PC-9 (cell line): ENCODE measurements around the gene DPM2. TPM values are rescaled to one million over a fixed set of nuclear protein-coding genes. Genes with fewer than 3 reads are reported as not detected.
A peak's percentile ranks its signal among the peaks of the same experiment; 100 is the strongest.

ENCODE experiments used
- BruUV-seq: library from RNA; stranded (reverse); fragments of 400-500 nt; replicated peaks from 2 replicates; lab custom pipeline; 2021; lab: Mats Ljungman, UMichigan
- CTCF ChIA-PET: fragments of 300-600 bp; sonication (Branson Sonifier 250); formaldehyde crosslinking; loops from one replicate; lab custom pipeline; 2022; ENCODE audit warnings: antibody characterized with exemption; lab: Charles Lee
- POLR2A ChIA-PET: fragments of 300-600 bp; sonication (Branson Sonifier 250); formaldehyde crosslinking; loops from one replicate; lab custom pipeline; 2022; ENCODE audit warnings: antibody characterized with exemption; ENCODE audit not compliant: unreplicated experiment; lab: Charles Lee
- DNase-seq, 2 experiments: peaks; one replicate each; pipeline versions ENCODE4 v3.0.0 to v3.0.0-alpha.2; 2015 to 2022; ENCODE audit warnings: mixed read lengths in 1 of 2
- H2AFZ ChIP-seq: fragments of 200-600 bp; sonication (generic); 2 replicates; pipeline ENCODE4 v1.8.1; 2017; ENCODE audit warnings: antibody characterized with exemption
- H3F3A ChIP-seq: fragments of 200-600 bp; sonication (generic); 2 replicates; pipeline ENCODE4 v1.8.1; 2017; ENCODE audit warnings: antibody characterized with exemption, mild to moderate bottlenecking, low read depth; ENCODE audit not compliant: insufficient read depth
- H3K27ac ChIP-seq: fragments of 200-600 bp; sonication (generic); 2 replicates; pipeline ENCODE4 v1.6.1; 2016; ENCODE audit warnings: mixed run types
- H3K27me3 ChIP-seq: fragments of 200-600 bp; sonication (generic); 2 replicates; pipeline ENCODE4 v1.6.1; 2016; ENCODE audit warnings: low read depth, mixed run types; ENCODE audit not compliant: insufficient read depth
- H3K36me3 ChIP-seq: fragments of 200-600 bp; sonication (generic); 2 replicates; pipeline ENCODE4 v1.6.1; 2016; ENCODE audit warnings: low read depth, mixed run types
- H3K4me1 ChIP-seq: fragments of 200-600 bp; sonication (generic); replicated peaks from 2 replicates; pipeline ENCODE4 v1.6.1; 2016; ENCODE audit warnings: mixed run types; ENCODE audit not compliant: insufficient read depth
- H3K4me2 ChIP-seq: fragments of 200-600 bp; sonication (generic); 2 replicates; pipeline ENCODE4 v1.6.1; 2017; ENCODE audit warnings: mixed run types
- H3K4me3 ChIP-seq: fragments of 200-600 bp; sonication (generic); 2 replicates; pipeline ENCODE4 v1.6.1; 2016; ENCODE audit warnings: mixed run types
- H3K79me2 ChIP-seq: fragments of 200-600 bp; sonication (generic); 2 replicates; pipeline ENCODE4 v1.6.1; 2017; ENCODE audit warnings: low read depth, mixed run types
- H3K9me2 ChIP-seq: fragments of 200-600 bp; sonication (generic); 2 replicates; pipeline ENCODE4 v1.8.1; 2017; ENCODE audit warnings: mild to moderate bottlenecking; ENCODE audit not compliant: insufficient read depth
- H3K9me3 ChIP-seq: fragments of 200-600 bp; sonication (generic); 2 replicates; pipeline ENCODE4 v1.8.1; 2016; ENCODE audit warnings: low read depth; ENCODE audit not compliant: insufficient read depth
- H4K20me1 ChIP-seq: fragments of 200-600 bp; sonication (generic); 2 replicates; pipeline ENCODE4 v1.8.1; 2017; ENCODE audit not compliant: insufficient read depth
- EZH2 ChIP-seq: fragments of 200-600 bp; sonication (generic); IDR thresholded peaks from 2 replicates; pipeline ENCODE4 v1.8.0; 2017; ENCODE audit warnings: antibody characterized with exemption, low read depth
- intact Hi-C: fragments of 100-400 bp; cut with micrococcal nuclease; formaldehyde crosslinking; loops from one replicate; pipeline ENCODE4 v1.10.0; 2022; ENCODE audit not compliant: unreplicated experiment
- total RNA-seq: library from RNA; stranded (reverse); gene quantifications from 2 replicates; pipeline ENCODE4 v1.2.3, GENCODE V29; 2021
- TF ChIP-seq, protein P1 (sequence below): fragments of 200-600 bp; sonication (generic); conservative IDR thresholded peaks from 2 replicates; pipeline ENCODE4 v1.6.1; 2017; ENCODE audit warnings: mixed run types, antibody characterized with exemption, mild to moderate bottlenecking, moderate library complexity

Gene DPM2
- total RNA-seq, 1 experiment from 2014 or later = 79.4 TPM

DNA sequence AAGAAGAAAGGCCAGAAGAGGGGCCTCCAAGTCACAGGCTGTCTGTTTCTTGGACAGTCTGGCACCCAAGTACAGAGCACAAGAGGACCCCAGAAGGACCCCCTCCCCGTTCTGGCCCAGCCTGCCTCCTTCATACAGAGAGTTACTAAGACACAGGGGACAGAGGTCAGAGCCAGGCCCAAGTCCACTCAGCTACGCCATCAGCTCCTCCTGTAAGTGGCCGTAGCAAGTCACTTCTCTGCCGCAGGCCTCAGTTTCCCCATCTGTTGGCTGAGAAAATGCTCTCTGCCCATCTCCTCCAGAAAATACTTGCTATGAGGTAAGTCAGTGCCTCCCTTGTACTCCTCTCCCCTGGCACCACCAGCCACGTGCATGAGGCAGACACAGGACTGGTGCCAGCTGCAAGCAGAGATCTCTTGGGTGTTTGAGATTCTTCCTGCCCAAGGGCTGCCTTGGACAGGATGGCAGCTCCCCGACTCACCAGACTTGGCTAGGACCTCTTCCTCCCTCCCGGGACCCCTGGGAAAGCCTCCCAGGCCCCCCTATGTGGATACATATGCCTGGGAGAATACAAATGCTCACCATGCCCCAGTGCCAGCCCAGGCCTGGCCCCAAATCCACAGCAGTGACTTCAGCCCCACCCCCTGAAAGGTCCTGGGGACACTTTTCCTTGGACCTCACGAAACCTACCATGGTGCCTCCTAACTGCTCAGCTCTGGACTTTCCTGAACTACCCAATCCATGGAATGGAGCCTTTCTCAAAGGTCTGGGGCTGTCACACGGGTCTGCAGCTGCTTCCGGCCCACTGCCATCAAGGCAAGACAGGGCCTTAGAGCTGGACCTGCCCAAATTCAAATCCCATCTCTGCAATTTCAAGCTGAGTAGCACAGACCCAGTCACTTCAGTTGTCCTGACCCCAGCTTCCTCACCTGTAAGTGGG lies 38.0 kb upstream of the DPM2 start:
- H4K20me1 ChIP-seq = peaks cover 89% of the 10 kb centered on the region
- H3K9me2 ChIP-seq = no peaks in the 10 kb centered on the region
- intact Hi-C loops = no loop called here
- no peak overlapping the region for H2AFZ ChIP-seq
- CTCF ChIA-PET = interaction anchor here (0.6 to 1.5 kb wide), 2 partner anchors 10 to 32 kb away, joined by 4 read pairs; no protein-coding TSS in a partner anchor
- H3K9me3 ChIP-seq = no peaks in the 10 kb centered on the region
- H3F3A ChIP-seq = peaks cover 31% of the 10 kb centered on the region
- peak overlapping the region; percentile 82; the same call in 1 of the 2 replicates for H3K4me3 ChIP-seq
- H3K4me1 ChIP-seq = peaks cover 76% of the 10 kb centered on the region
- no TSS peak for BruUV-seq
- peaks cover 5% of the 10 kb centered on the region; the same call in 1 of the 2 replicates for H3K36me3 ChIP-seq
- H3K27me3 ChIP-seq = no peaks in the 10 kb centered on the region
- H3K27ac ChIP-seq = no peak overlapping the region
- no peak for DNase-seq
- H3K4me2 ChIP-seq = peak overlapping the region; percentile 87
- POLR2A ChIA-PET = interaction anchor here (0.6 kb wide), 1 partner anchor 56 kb away, joined by 3 read pairs; no protein-coding TSS in a partner anchor
- peaks cover 97% of the 10 kb centered on the region for H3K79me2 ChIP-seq
- TF ChIP-seq EZH2 = no peak
- TF ChIP-seq, protein P1, sequence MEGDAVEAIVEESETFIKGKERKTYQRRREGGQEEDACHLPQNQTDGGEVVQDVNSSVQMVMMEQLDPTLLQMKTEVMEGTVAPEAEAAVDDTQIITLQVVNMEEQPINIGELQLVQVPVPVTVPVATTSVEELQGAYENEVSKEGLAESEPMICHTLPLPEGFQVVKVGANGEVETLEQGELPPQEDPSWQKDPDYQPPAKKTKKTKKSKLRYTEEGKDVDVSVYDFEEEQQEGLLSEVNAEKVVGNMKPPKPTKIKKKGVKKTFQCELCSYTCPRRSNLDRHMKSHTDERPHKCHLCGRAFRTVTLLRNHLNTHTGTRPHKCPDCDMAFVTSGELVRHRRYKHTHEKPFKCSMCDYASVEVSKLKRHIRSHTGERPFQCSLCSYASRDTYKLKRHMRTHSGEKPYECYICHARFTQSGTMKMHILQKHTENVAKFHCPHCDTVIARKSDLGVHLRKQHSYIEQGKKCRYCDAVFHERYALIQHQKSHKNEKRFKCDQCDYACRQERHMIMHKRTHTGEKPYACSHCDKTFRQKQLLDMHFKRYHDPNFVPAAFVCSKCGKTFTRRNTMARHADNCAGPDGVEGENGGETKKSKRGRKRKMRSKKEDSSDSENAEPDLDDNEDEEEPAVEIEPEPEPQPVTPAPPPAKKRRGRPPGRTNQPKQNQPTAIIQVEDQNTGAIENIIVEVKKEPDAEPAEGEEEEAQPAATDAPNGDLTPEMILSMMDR = no peak

DNA sequence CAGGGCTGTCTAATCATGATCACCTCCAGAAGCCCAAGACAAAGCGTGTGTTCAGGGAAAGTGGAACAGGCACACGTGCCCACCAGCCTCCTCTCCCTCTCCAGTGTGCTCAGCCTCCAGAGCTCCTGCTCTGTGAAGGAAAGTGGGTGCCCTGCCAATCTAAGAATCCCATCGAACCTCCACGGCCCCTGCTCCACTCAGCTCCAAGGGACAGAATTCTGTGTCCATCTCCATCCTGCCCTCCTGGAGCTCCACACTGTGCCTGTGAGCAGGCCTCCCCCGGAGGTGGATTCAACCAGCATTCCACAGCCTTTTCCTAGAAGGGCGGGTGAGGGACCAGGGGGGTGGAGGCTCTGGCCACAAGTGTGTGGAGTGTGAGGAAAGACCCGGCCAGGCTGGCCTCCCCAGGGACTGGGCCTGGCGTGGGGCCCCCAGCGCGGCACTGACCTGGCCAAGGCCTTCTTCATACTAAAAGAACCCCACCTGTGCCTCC lies 37.2 kb upstream of the DPM2 start:
- Histone ChIP-seq H4K20me1 (peaks cover 91% of the 10 kb centered on the region), H3F3A (peaks cover 38% of the 10 kb centered on the region), H3K36me3 (peaks cover 5% of the 10 kb centered on the region; the same call in 1 of the 2 replicates), H3K27me3 (no peaks in the 10 kb centered on the region), H3K79me2 (peaks cover 100% of the 10 kb centered on the region), H3K9me2 (no peaks in the 10 kb centered on the region), H3K4me1 (peaks cover 84% of the 10 kb centered on the region), H3K9me3 (no peaks in the 10 kb centered on the region), H3K4me3 (no peak overlapping the region), H2AFZ (no peak overlapping the region), H3K27ac (no peak overlapping the region), H3K4me2 (peak overlapping the region; percentile 87)
- intact Hi-C loops = no loop called here
- POLR2A ChIA-PET = interaction anchor here (0.6 to 0.9 kb wide), 2 partner anchors 31 to 124 kb away, joined by 3 to 8 read pairs; no protein-coding TSS in a partner anchor
- no TSS peak for BruUV-seq
- DNase-seq = no peak
- CTCF ChIA-PET = interaction anchor here (0.6 kb wide), 2 partner anchors 11 to 162 kb away, joined by 4 to 7 read pairs; no protein-coding TSS in a partner anchor
- no peak for TF ChIP-seq EZH2
- TF ChIP-seq, protein P1 = no peak

DNA sequence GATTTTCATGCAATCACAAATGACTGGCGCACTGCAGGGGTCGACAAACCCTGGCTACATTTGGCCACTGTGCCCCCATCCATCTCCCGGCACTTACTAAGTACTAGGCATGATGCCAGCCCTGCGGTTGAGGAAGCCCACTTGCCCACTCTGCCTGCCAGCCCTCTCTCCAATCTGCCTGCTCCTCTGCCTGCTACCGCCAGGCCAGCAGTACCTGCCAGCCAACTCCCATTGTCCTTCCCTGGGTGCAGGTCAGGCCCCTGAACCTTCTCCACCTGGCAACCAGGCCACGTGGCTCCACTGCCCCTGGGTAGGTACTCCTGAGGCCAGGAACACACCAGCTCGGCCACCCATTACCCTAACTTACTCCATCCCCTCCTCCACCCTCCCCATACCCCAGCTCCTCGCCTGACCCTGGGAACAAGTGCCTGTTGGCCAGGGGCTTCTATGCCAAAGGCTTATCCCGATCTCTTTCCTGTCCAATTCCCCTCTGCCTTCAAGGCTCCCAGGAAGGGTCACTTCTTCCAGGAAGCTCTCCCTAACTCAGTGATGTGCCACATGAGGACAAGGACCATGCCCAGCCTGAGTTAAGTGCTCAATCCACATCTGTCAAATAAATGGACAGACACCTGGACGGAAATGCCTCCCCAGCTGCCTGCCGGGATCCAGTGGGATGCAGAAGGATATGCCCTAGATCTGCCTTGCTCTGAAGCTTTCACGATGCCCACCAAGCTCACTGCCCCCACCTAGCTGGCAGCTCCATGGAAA lies 36.5 kb upstream of the DPM2 start:
- Histone ChIP-seq H3K4me2 (peak overlapping the region; percentile 87), H3K9me3 (no peaks in the 10 kb centered on the region), H3K27me3 (no peaks in the 10 kb centered on the region), H4K20me1 (peaks cover 85% of the 10 kb centered on the region), H3F3A (peaks cover 44% of the 10 kb centered on the region), H3K36me3 (peaks cover 5% of the 10 kb centered on the region; the same call in 1 of the 2 replicates), H2AFZ (no peak overlapping the region), H3K27ac (no peak overlapping the region), H3K4me3 (no peak overlapping the region), H3K9me2 (no peaks in the 10 kb centered on the region), H3K4me1 (peaks cover 90% of the 10 kb centered on the region), H3K79me2 (peaks cover 100% of the 10 kb centered on the region)
- POLR2A ChIA-PET = interaction anchor here (0.6 to 0.9 kb wide), 2 partner anchors 30 to 124 kb away, joined by 3 to 8 read pairs; no protein-coding TSS in a partner anchor
- intact Hi-C loops = no loop called here
- CTCF ChIA-PET = interaction anchor here (0.6 kb wide), 1 partner anchor 162 kb away, joined by 7 read pairs; no protein-coding TSS in a partner anchor
- BruUV-seq = no TSS peak
- TF ChIP-seq EZH2 = no peak
- TF ChIP-seq, protein P1 = no peak
- DNase-seq = no peak
